Inflammatory macrophage treated with lipopolysaccharide for 4 hours (primary cell): ENCODE data around the gene ACO1.

ENCODE experiments used
- DNase-seq: peaks from one replicate; pipeline ENCODE4 v3.0.0-alpha.2; 2020

Gene ACO1

DNA sequence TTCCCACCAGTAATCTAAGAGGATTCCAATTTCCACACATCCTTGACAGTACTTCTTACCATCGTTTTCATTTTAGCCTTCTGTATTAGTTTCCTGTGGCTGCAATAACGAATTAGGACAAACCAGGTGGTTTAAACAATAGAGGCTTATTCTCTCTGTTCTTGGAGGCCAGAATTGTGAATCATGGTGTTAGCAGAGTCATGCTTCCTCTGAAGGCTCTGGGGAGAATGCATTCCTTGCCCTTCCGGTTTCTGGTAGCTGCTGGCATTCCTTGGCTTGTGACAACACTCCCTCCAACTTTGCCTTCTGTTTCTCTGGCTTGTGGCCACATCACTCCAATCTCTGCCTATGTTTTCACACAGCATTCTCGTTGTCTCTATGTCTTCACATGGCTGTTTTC, 118.0 kb downstream of the ACO1 start:
- DNase-seq, result no peak

DNA sequence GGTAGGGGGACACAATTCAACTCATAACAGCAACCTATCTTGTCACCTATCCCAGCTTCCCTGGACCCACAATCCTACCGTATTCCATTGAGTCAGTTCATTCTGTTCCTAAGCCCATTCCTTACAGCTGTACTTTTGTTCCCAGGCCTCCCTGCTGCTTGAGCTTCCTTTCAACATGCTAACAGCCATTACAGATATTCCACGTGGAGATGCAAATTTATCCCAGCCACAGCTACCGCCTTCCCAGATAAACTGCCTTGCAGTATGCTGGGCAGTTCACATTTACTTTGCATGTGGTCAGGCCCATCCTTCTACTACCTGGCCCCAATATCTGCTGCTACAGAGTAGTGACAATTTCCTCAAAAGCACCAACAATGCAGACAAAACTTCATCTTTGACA, 118.6 kb downstream of the ACO1 start:
- no peak for DNase-seq
